SK-N-SH (cell line): Measurements from ENCODE around the gene CIAO3. TPM values are rescaled to one million over a fixed set of nuclear protein-coding genes. Genes with fewer than 3 reads are reported as not detected.
A peak's percentile ranks its signal among the peaks of the same experiment; 100 is the strongest.

Source experiments
- CTCF ChIA-PET: fragments of 300-600, 350-600 bp; formaldehyde crosslinking; extraction: SDS; loops from one replicate; lab custom pipeline; 2021; lab: Yijun Ruan, JAX
- POLR2A ChIA-PET: fragments of 350-600 bp; sonication (Branson Sonifier 250); formaldehyde crosslinking; extraction: SDS; loops from one replicate; lab custom pipeline; 2020; ENCODE audit warnings: antibody characterized with exemption, inconsistent platforms; lab: Yijun Ruan, JAX
- DNase-seq: peaks from one replicate; pipeline ENCODE4 v3.0.0; 2012
- H2AFZ ChIP-seq: fragments of 200-600 bp; sonication (generic); 2 replicates; pipeline ENCODE4 v1.8.1; 2016; ENCODE audit warnings: antibody characterized with exemption, mild to moderate bottlenecking, low read depth
- H3F3A ChIP-seq: fragments of 200-600 bp; sonication (generic); replicated peaks from 2 replicates; pipeline ENCODE3; 2016; ENCODE audit warnings: antibody characterized with exemption, mild to moderate bottlenecking; ENCODE audit not compliant: insufficient read depth
- H3K27ac ChIP-seq, 2 experiments: fragments of 200-500 bp in 1 of 2; fragments of 200-600 bp in 1 of 2; sonication (Bioruptor generic) in 1 of 2; sonication (generic), shearing (Covaris generic) in 1 of 2; 2 replicates each; pipeline versions ENCODE4 v1.5.1 to v1.6.1; 2014 to 2016; ENCODE audit warnings: low read depth in 2 of 2, inconsistent platforms in 1 of 2, low read length in 1 of 2, mild to moderate bottlenecking in 1 of 2, mixed read lengths in 1 of 2
- H3K27me3 ChIP-seq: fragments of 200-600 bp; sonication (generic), shearing (Covaris generic); 2 replicates; pipeline ENCODE4 v1.6.1; 2016; ENCODE audit warnings: mixed run types; ENCODE audit not compliant: insufficient read depth
- H3K36me3 ChIP-seq, 2 experiments: fragments of 200-500 bp in 1 of 2; fragments of 200-600 bp in 1 of 2; sonication (Bioruptor generic) in 1 of 2; sonication (generic) in 1 of 2; replicated peaks in 1 of 2; 2 replicates each; pipeline versions ENCODE3 to v1.5.1; 2014 to 2016; ENCODE audit warnings: low read length in 1 of 2, mild to moderate bottlenecking in 1 of 2; ENCODE audit not compliant: insufficient read depth in 2 of 2, control insufficient read depth in 1 of 2
- H3K4me1 ChIP-seq, 2 experiments: fragments of 200-500 bp in 1 of 2; fragments of 200-600 bp in 1 of 2; sonication (Bioruptor generic) in 1 of 2; sonication (generic), shearing (Covaris generic) in 1 of 2; 2 replicates each; pipeline versions ENCODE4 v1.5.1 to v1.6.1; 2014 to 2016; ENCODE audit warnings: low read depth in 1 of 2, low read length in 1 of 2, mixed run types in 1 of 2; ENCODE audit not compliant: insufficient read depth in 2 of 2, control insufficient read depth in 1 of 2
- H3K4me2 ChIP-seq: fragments of 200-600 bp; sonication (generic), shearing (Covaris generic); 2 replicates; pipeline ENCODE4 v1.6.1; 2017; ENCODE audit warnings: mixed run types
- H3K4me3 ChIP-seq, 2 experiments: fragments of 200-500 bp in 1 of 2; fragments of 200-600 bp in 1 of 2; sonication (Bioruptor generic) in 1 of 2; sonication (generic), shearing (Covaris generic) in 1 of 2; 2 replicates each; pipeline versions ENCODE4 v1.5.1 to v1.8.1; 2014 to 2016; ENCODE audit warnings: low read depth in 2 of 2, inconsistent platforms in 1 of 2, low read length in 1 of 2, mild to moderate bottlenecking in 1 of 2, mixed read lengths in 1 of 2, moderate library complexity in 1 of 2
- H3K79me2 ChIP-seq: fragments of 200-600 bp; sonication (generic); 2 replicates; pipeline ENCODE4 v1.8.1; 2017; ENCODE audit warnings: mild to moderate bottlenecking; ENCODE audit not compliant: insufficient read depth
- H3K9ac ChIP-seq: fragments of 200-600 bp; sonication (generic); 2 replicates; pipeline ENCODE4 v1.6.1; 2017; ENCODE audit warnings: mixed run types
- H3K9me2 ChIP-seq: fragments of 200-600 bp; sonication (generic); 2 replicates; pipeline ENCODE4 v1.6.1; 2017; ENCODE audit warnings: mixed run types
- H3K9me3 ChIP-seq: fragments of 200-600 bp; sonication (generic); 2 replicates; pipeline ENCODE4 v1.6.1; 2017; ENCODE audit warnings: mixed run types, mild to moderate bottlenecking, moderate library complexity
- H4K20me1 ChIP-seq: fragments of 200-600 bp; sonication (generic); 2 replicates; pipeline ENCODE4 v1.6.1; 2017; ENCODE audit warnings: mild to moderate bottlenecking, mixed run types; ENCODE audit not compliant: insufficient read depth
- CHD2 ChIP-seq: fragments of 150-350 bp; IDR thresholded peaks from 2 replicates; pipeline ENCODE4 v1.6.1; 2018; ENCODE audit warnings: low read length; ENCODE audit not compliant: partially characterized antibody
- FOXJ3 ChIP-seq: sonication (generic); formaldehyde crosslinking; IDR thresholded peaks from 2 replicates; pipeline ENCODE4 v1.5.1; 2020; ENCODE audit warnings: mild to moderate bottlenecking, missing genetic modification reagents
- GABPA ChIP-seq: IDR thresholded peaks from 2 replicates; pipeline ENCODE4 v1.4.0; 2012; ENCODE audit warnings: low read depth, mild to moderate bottlenecking
- JUND ChIP-seq: IDR thresholded peaks from 2 replicates; pipeline ENCODE4 v1.4.0; 2012
- NRF1 ChIP-seq: IDR thresholded peaks from 2 replicates; pipeline ENCODE4 v1.6.1; 2012; ENCODE audit warnings: low read depth, mild to moderate bottlenecking, low read length
- POLR2AphosphoS5 ChIP-seq: IDR thresholded peaks from 2 replicates; pipeline ENCODE4 v1.6.1; 2012; ENCODE audit warnings: low read depth, low read length
- RAD21 ChIP-seq: IDR thresholded peaks from 2 replicates; pipeline ENCODE4 v1.6.1; 2012; ENCODE audit warnings: mild to moderate bottlenecking, low read length
- RCOR1 ChIP-seq: fragments of 150-350 bp; IDR thresholded peaks from 2 replicates; pipeline ENCODE4 v1.6.1; 2017; ENCODE audit warnings: antibody characterized with exemption, low read length
- SMC3 ChIP-seq: IDR thresholded peaks from 2 replicates; pipeline ENCODE4 v1.6.1; 2012; ENCODE audit warnings: low read depth, low read length, improper control_type of control experiment
- TEAD4 ChIP-seq: IDR thresholded peaks from 2 replicates; pipeline ENCODE4 v1.4.0; 2012; ENCODE audit warnings: mild to moderate bottlenecking, borderline replicate concordance; ENCODE audit not compliant: insufficient read depth
- WGBS: methylation state at CpG from one replicate; pipeline ENCODE4 v1.1.6; 2017; ENCODE audit warnings: low lambda C conversion rate; 5-methylcytosine and 5-hydroxymethylcytosine counted together
- polyA plus RNA-seq, 3 experiments: library from polyadenylated mRNA; depleted of rRNA; stranded (reverse); fragments of >200 nt; gene quantifications; 2 replicates each; pipeline ENCODE4 v1.2.3, GENCODE V29; 2012
- TF ChIP-seq, protein P1 (sequence below): IDR thresholded peaks from 2 replicates; pipeline ENCODE4; 2012
- TF ChIP-seq, protein P2 (sequence below): fragments of 150-350 bp; IDR thresholded peaks from 2 replicates; pipeline ENCODE4 v1.6.1; 2016; ENCODE audit warnings: mild to moderate bottlenecking, low read depth, low read length
- TF ChIP-seq, protein P3 (sequence below): fragments of 200-600 bp; sonication (generic); IDR thresholded peaks from 2 replicates; pipeline ENCODE4 v1.6.1; 2017; ENCODE audit warnings: antibody characterized with exemption, mild to moderate bottlenecking, moderate library complexity

CIAO3 gene
- polyA plus RNA-seq, 1 of the 3 experiments (the other 2 are of a cell fraction): 14.4 TPM

DNA sequence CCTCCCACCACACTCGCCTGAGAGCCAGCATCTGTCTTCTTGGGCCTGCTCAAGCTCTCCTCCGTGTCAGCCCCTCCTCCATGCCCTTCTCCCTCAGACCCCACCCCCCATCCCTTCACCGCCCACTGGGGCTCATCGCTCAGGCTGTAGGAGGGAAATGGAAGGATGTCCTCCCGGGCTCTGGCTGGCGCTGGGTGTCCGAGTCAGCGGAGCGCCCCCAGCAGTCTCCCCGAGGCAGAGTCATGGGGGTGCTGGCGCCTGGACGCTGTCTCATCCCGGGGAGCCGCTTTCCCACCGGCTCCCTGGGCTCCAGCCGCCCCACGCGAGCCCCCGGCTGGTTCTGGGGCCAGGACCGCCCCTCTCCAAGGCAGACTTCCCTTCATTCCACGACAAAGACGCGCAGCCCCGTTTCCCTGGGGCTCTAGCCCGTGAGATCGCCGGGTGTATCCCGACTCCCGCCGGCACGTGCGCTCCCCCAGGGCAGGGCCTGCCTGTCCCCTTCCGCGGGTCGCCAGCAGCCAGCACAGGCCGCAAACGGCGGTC, 20.3 kb downstream of the CIAO3 start (continued):
- TF ChIP-seq RCOR1 (peak; percentile 58; the same call in 1 of the 2 replicates), NRF1 (no peak), RAD21 (peak; percentile 5; the same call in 1 of the 2 replicates), TEAD4 (no peak), CHD2 (peak; percentile 83), FOXJ3 (CRISPR knock-in tag) (no peak), POLR2AphosphoS5 (peak; percentile 67; the same call in 1 of the 2 replicates), GABPA (no peak)
- TF ChIP-seq, protein P1, sequence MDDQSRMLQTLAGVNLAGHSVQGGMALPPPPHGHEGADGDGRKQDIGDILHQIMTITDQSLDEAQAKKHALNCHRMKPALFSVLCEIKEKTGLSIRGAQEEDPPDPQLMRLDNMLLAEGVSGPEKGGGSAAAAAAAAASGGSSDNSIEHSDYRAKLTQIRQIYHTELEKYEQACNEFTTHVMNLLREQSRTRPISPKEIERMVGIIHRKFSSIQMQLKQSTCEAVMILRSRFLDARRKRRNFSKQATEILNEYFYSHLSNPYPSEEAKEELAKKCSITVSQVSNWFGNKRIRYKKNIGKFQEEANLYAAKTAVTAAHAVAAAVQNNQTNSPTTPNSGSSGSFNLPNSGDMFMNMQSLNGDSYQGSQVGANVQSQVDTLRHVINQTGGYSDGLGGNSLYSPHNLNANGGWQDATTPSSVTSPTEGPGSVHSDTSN: peak; percentile 47; the same call in 1 of the 2 replicates
- TF ChIP-seq, protein P2, sequence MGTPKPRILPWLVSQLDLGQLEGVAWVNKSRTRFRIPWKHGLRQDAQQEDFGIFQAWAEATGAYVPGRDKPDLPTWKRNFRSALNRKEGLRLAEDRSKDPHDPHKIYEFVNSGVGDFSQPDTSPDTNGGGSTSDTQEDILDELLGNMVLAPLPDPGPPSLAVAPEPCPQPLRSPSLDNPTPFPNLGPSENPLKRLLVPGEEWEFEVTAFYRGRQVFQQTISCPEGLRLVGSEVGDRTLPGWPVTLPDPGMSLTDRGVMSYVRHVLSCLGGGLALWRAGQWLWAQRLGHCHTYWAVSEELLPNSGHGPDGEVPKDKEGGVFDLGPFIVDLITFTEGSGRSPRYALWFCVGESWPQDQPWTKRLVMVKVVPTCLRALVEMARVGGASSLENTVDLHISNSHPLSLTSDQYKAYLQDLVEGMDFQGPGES: no peak

DNA sequence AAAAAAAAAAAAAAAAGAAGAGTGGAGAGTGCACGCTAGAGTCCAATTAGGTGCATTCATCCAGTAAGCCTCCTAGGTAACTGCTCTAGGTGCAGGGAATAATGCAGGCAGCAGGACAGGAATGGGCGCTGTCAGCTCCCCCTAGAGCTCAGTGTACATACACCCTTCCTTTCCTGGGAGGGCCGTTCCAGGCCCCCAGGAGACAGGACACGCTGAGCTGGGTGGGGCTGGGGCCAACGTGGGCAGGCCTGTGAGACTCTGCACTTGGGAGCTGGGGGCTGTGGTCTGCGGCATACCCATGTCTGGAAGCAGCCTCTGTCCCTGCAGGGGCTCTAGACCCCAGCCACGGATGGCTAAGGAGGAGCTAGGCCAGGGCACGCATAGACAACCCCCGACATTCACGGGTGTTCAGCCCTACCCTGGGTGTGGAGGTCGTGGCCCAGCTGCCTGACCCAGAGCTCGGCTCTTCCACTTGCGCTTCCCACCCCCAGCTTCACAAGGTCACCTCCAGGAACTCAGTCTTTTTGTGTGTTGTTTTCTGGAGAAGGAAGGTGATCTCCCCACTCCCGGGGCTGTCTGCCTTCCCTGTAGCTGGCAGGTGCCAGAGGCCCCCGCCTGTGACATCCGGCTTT, 20.9 kb downstream of the CIAO3 start:
- Histone ChIP-seq H2AFZ (no peak overlapping the region), H3K27ac (peak overlapping the region; percentile 91 to 99), H4K20me1 (peaks cover 24% of the 10 kb centered on the region; the same call in 1 of the 2 replicates), H3K9me3 (no peaks in the 10 kb centered on the region), H3K4me1 (peaks cover 8 to 47% of the 10 kb centered on the region in 2 experiments; a peak in 3 of 4 replicates), H3K4me2 (peak overlapping the region; percentile 100), H3K9me2 (no peaks in the 10 kb centered on the region), H3K27me3 (no peaks in the 10 kb centered on the region), H3K4me3 (peak overlapping the region; percentile 86 to 89), H3K79me2 (peaks cover 2% of the 10 kb centered on the region; the same call in 1 of the 2 replicates), H3K9ac (peak overlapping the region; percentile 85), H3K36me3 (peaks cover 0 to 6% of the 10 kb centered on the region in 2 experiments), H3F3A (peaks cover 21% of the 10 kb centered on the region)
- ChIA-PET POLR2A (interaction anchor here (0.8 to 3.8 kb wide), 11 partner anchors 10 to 68 kb away, joined by 3 to 19 read pairs (median 4); partner anchors contain the start of genes CHTF18, JMJD8, RHBDL1 and RPUSD1), CTCF (interaction anchor here (0.7 to 22.4 kb wide), 10 partner anchors 7 to 383 kb away, joined by 3 to 358 read pairs (median 9); partner anchors contain the start of genes ANTKMT, CCDC78, CIAO3 and FBXL16)
- peak; percentile 54 for DNase-seq
- 13% methylated on average over 11 of the region's 16 CpGs for WGBS
- TF ChIP-seq FOXJ3 (CRISPR knock-in tag) (no peak), JUND (peak; percentile 2; the same call in 1 of the 2 replicates), SMC3 (peak; percentile 8; the same call in 1 of the 2 replicates), RCOR1 (no peak; the same call in 1 of the 2 replicates)
- TF ChIP-seq, protein P3, sequence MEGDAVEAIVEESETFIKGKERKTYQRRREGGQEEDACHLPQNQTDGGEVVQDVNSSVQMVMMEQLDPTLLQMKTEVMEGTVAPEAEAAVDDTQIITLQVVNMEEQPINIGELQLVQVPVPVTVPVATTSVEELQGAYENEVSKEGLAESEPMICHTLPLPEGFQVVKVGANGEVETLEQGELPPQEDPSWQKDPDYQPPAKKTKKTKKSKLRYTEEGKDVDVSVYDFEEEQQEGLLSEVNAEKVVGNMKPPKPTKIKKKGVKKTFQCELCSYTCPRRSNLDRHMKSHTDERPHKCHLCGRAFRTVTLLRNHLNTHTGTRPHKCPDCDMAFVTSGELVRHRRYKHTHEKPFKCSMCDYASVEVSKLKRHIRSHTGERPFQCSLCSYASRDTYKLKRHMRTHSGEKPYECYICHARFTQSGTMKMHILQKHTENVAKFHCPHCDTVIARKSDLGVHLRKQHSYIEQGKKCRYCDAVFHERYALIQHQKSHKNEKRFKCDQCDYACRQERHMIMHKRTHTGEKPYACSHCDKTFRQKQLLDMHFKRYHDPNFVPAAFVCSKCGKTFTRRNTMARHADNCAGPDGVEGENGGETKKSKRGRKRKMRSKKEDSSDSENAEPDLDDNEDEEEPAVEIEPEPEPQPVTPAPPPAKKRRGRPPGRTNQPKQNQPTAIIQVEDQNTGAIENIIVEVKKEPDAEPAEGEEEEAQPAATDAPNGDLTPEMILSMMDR: peak; percentile 38
